ENCODE measurements around the gene LRP8. TPM values are rescaled to one million over a fixed set of nuclear protein-coding genes. Genes with fewer than 3 reads are reported as not detected.
A peak's percentile ranks its signal among the peaks of the same experiment; 100 is the strongest.

LRP8 gene
- total and polyA plus RNA-seq, 8 donors = 0.58 to 26.8 (median 2.3) TPM

GRCh38 chr1:53371121-53371666 is 43.3 kb upstream of the LRP8 start:
- 40 to 55% (median 46%) methylated on average over 4 to 15 of the region's 15 CpGs for WGBS, 5 donors
- Histone ChIP-seq H3K4me3 (no peak overlapping the region), H3K9me3 (no peaks in the 10 kb centered on the region), H3K36me3 (no peaks in the 10 kb centered on the region), H3K27me3 (peaks cover 0 to 40% (median 11%) of the 10 kb centered on the region in 3 donors), H3K27ac (no peak overlapping the region), H3K4me1 (no peaks in the 10 kb centered on the region)
- TF ChIP-seq POLR2AphosphoS5 (IDR thresholded peaks at IDR 0.05) (no peak), EP300 (IDR thresholded peaks at IDR 0.05) (no peak), POLR2A (IDR thresholded peaks at IDR 0.05) (no peak), CTCF (IDR thresholded peaks at IDR 0.05) (no peak)
- intact Hi-C loops (cut with DNase I; ENCODE audit: low total_unique reads) = no loop called here
- DNase-seq = peak in 1 of 2 donors; percentile 20

- Histone ChIP-seq H3K4me1 (no peaks in the 10 kb centered on the region), H3K9me3 (no peaks in the 10 kb centered on the region), H3K27me3 (peaks cover 0 to 38% (median 11%) of the 10 kb centered on the region in 3 donors), H3K27ac (no peak overlapping the region), H3K36me3 (no peaks in the 10 kb centered on the region), H3K4me3 (no peak overlapping the region)
- TF ChIP-seq CTCF (IDR thresholded peaks at IDR 0.05) = no peak
- TF ChIP-seq POLR2A (IDR thresholded peaks at IDR 0.05) = no peak
- TF ChIP-seq POLR2AphosphoS5 (IDR thresholded peaks at IDR 0.05) = no peak
- no peak for TF ChIP-seq EP300 (IDR thresholded peaks at IDR 0.05)
- WGBS, 5 donors = 64 to 89% (median 84%) methylated on average over 2 to 9 of the region's 9 CpGs
- intact Hi-C loops (cut with DNase I; ENCODE audit: low total_unique reads) = no loop called here
- DNase-seq = peak in 1 of 2 donors; percentile 22
Measured at GRCh38 chr1:53370369-53370961, 42.6 kb upstream of the LRP8 start.

- 84 to 94% (median 86%) methylated on average over 2 of the region's 2 CpGs for WGBS, 5 donors
- DNase-seq = peak in 1 of 2 donors; percentile 7
- H3K4me1 ChIP-seq = no peaks in the 10 kb centered on the region
- no peaks in the 10 kb centered on the region for H3K36me3 ChIP-seq
- TF ChIP-seq POLR2A (IDR thresholded peaks at IDR 0.05) (no peak), POLR2AphosphoS5 (IDR thresholded peaks at IDR 0.05) (no peak), EP300 (IDR thresholded peaks at IDR 0.05) (no peak), CTCF (IDR thresholded peaks at IDR 0.05) (no peak)
- no peak overlapping the region for H3K27ac ChIP-seq
- no peak overlapping the region for H3K4me3 ChIP-seq
- H3K27me3 ChIP-seq = peaks cover 0 to 35% (median 11%) of the 10 kb centered on the region in 3 donors
- H3K9me3 ChIP-seq = no peaks in the 10 kb centered on the region
- intact Hi-C loops (cut with DNase I; ENCODE audit: low total_unique reads) = no loop called here
Measured at GRCh38 chr1:53369761-53370160, 41.9 kb upstream of the LRP8 start.

GRCh38 chr1:53369034-53369750 is 41.3 kb upstream of the LRP8 start:
- H3K4me3 ChIP-seq = no peak overlapping the region
- H3K27me3 ChIP-seq = peaks cover 0 to 34% (median 11%) of the 10 kb centered on the region in 3 donors
- H3K9me3 ChIP-seq = no peaks in the 10 kb centered on the region
- WGBS, 5 donors = 83 to 89% (median 84%) methylated on average over 11 of the region's 11 CpGs
- peak in 1 of 2 donors; percentile 19 for DNase-seq
- no peak for TF ChIP-seq EP300 (IDR thresholded peaks at IDR 0.05)
- no peak for TF ChIP-seq CTCF (IDR thresholded peaks at IDR 0.05)
- no peak for TF ChIP-seq POLR2A (IDR thresholded peaks at IDR 0.05)
- no peak for TF ChIP-seq POLR2AphosphoS5 (IDR thresholded peaks at IDR 0.05)
- H3K27ac ChIP-seq = no peak overlapping the region
- no peaks in the 10 kb centered on the region for H3K4me1 ChIP-seq
- intact Hi-C loops (cut with DNase I; ENCODE audit: low total_unique reads) = no loop called here
- no peaks in the 10 kb centered on the region for H3K36me3 ChIP-seq

All from stomach (tissue), 9 donors.